ENCODE data around the gene TMEM178B.
A peak's percentile ranks its signal among the peaks of the same experiment; 100 is the strongest.

The TMEM178B gene

DNA sequence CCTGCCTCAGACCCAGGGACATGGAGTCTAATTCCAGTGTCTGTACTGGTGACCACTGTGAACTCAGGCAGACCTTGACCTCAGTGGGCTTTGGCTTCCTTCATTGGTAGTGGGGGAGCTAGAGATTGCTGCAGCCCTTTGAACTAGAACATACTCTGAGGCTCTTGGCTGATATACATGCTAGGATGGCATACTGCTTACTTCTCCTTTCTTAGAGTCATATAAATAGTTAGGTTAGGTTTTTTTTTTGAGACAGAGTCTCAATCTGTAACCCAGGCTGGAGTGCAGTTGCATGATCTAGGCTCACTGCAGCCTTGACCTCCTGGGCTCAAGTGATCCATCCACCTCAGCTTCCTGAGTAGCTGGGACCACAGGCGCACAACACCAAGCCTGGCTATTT, 49.7 kb downstream of the TMEM178B start:
- intact Hi-C loops (cut with DNase I) = no loop called here
- DNase-seq = no peak

GRCh38 chr7:141126107-141126506, 52.2 kb downstream of the TMEM178B start:
- intact Hi-C loops (cut with DNase I) = no loop called here
- no peak for DNase-seq

DNA sequence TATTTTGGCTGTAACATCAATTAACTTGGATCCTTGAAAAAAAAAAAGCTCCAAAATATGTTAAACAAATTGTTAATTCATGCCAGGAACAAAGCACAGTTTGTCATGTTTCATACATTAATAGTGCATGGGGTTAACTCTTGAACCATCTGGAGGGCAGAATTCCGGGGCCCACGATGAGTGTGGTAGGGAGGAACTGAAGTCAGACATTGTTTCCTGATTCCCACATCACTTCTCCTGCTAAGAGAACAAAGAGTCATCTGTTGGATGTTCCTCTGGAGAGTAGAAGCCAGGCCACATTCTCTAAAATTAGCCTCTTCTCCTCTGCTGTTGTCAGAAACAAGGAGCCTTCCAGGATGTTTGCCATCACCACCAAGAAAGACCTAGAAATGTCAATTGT, 54.6 kb downstream of the TMEM178B start:
- intact Hi-C loops (cut with DNase I) = no loop called here
- peak in 7 of 42 donors; percentile 9 to 55 (median 32) for DNase-seq

- intact Hi-C loops (cut with DNase I) = no loop called here
- no peak for DNase-seq
Measured at GRCh38 chr7:141128931-141129330, 55.1 kb downstream of the TMEM178B start.

DNA sequence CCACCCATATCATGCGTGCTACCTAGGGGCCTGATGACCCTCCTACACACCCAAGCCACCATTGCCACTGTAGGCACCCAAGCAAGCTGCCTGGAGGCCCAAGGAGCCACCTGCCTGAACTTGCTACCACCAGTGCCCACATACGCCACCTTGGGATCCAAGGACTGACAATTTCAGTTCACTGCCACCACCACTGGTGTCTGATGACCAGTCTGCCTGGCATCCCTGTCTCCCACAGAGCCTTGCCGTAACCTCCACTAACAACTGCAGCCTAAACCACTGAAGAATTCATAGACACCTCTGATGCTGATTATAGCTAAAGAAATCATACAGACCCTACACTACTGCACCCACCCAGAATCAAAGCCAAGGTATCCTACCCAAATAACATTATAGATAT, 58.8 kb downstream of the TMEM178B start:
- no peak for DNase-seq
- intact Hi-C loops (cut with DNase I) = no loop called here

GRCh38 chr7:141133646-141134045, 59.8 kb downstream of the TMEM178B start:
- intact Hi-C loops (cut with DNase I) = no loop called here
- DNase-seq = no peak

- DNase-seq = no peak
- intact Hi-C loops (cut with DNase I) = no loop called here
Measured at GRCh38 chr7:141142058-141142457, 68.2 kb downstream of the TMEM178B start.

DNA sequence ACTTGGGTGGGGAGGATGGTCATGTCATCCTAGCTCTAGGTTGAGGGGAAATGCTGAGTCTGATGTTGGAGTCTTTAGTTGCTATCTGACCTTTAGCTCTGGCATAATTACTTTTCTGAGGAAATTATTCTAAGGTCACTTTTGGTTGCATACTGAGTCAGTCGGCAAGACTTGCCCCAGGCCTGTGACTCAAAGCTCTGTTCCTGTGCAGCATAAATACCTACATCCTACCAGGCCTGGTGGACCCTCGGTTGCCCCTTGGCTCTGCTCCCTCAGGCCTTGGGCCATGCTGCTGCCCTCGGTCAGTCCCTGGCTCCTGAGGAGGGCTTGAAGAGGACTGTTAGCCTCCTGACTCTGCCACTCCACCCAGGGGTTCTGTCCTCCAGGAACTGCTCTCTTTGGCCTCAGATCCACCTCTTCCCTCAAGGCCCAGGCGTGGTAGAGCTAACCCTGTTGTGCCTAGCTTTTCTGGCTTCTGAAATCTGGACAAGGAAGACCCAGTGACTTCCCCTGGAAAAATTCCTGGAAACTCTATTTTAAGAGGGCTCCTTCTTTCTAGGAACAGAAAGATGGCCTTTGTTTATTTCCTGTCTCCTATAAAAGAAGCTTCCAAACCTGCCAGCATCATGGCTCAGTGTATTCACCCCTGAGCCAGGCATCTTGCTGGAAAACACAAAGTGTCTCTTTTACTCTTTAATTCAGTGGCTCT, 71.2 kb downstream of the TMEM178B start:
- no peak for DNase-seq
- intact Hi-C loops (cut with DNase I) = no loop called here

- intact Hi-C loops (cut with DNase I) = no loop called here
- DNase-seq = no peak
Measured at GRCh38 chr7:141145630-141145982, 71.7 kb downstream of the TMEM178B start.

DNA sequence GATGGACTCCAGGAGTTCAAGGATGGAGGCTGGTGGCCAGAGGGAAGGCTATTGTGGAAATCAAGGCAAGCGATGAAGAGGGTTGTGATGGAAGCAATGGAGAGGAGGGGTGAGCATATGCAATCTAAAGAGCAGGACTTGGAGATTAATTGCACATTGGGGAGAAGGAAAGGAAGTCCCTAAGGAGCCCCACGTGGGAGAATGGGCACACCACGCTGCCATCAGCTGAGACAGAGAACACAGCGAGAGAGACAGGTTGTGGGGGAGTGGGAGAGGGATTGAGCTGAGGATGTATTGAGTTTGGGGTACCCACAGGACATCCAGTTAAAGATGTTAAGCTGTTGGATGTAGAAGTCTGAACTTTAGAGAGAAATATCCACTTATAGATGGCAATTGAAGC, 73.6 kb downstream of the TMEM178B start:
- no peak for DNase-seq
- intact Hi-C loops (cut with DNase I) = no loop called here

GRCh38 chr7:141150465-141150864, 76.6 kb downstream of the TMEM178B start:
- intact Hi-C loops (cut with DNase I) = no loop called here
- DNase-seq = no peak

GRCh38 chr7:141151746-141152145, 77.9 kb downstream of the TMEM178B start:
- no peak for DNase-seq
- intact Hi-C loops (cut with DNase I) = no loop called here

DNA sequence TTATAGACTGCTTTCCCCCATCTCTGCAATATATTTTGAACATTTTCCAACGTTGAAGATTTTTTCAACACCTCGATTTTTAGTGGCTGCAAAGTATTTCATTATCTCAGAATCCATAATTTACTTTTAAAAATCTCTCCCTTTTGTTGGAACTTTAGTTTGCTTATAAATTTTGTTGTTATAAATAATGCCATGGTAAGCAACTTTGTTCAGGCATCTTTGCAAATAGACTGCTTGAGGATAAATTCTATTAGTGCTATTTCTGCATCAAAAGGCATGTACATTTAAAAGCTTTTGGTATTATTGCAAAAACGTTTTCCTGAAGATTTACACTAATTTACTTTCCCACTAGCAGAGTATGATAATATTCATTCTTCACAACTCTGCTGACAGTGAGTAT, 79.4 kb downstream of the TMEM178B start:
- intact Hi-C loops (cut with DNase I) = no loop called here
- DNase-seq = no peak

DNA sequence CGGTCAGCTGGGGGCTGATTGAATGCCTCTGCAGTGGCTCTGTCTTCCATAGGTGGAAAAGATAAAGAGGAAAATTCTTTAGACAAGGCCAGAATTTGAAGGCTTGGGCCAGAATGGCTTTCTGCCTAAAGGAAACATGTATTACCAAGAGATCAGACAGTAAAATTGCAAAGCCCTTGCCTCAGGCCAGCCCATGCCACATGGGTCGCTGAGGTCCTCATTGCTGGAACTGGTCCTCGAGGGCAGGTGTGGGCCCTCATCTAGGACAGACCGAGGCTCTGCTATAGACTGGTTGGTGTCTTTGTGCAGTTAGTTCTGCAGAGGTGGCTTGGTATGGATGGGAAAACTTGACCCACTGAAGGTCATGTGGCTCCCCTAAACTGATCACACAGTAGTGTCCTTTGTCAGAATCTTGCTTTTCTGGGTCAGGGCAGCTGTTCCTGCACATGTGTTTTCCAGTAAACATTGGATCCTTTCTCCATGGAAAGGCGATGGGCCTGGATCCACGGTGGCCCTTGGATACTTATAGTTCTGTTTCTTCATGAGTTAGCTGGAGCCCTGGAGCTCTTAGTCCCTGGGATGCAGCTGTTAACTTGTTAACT, 80.4 kb downstream of the TMEM178B start:
- intact Hi-C loops (cut with DNase I) = no loop called here
- DNase-seq = no peak

DNA sequence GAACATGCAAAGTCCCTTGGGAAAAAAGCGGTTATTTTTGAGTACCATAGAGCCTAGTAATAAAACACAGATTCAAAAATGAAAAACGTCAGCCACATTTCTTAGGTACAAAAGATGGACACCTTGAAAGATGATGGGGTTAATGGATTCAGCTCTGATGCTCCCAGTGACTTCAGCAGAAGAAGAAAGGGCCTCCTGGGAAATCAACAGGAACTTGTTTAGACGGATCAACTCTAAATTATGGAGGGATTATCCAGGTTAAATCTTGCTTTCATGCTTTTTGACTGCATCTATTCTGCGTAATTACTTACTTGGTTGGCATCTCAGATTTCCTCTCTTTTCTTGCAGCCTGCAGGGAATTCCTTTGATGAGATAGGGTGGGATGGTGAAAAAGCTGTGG, 82.5 kb downstream of the TMEM178B start:
- intact Hi-C loops (cut with DNase I) = no loop called here
- DNase-seq = no peak

GRCh38 chr7:141157138-141157765, 83.4 kb downstream of the TMEM178B start:
- DNase-seq = no peak
- intact Hi-C loops (cut with DNase I) = no loop called here

DNA sequence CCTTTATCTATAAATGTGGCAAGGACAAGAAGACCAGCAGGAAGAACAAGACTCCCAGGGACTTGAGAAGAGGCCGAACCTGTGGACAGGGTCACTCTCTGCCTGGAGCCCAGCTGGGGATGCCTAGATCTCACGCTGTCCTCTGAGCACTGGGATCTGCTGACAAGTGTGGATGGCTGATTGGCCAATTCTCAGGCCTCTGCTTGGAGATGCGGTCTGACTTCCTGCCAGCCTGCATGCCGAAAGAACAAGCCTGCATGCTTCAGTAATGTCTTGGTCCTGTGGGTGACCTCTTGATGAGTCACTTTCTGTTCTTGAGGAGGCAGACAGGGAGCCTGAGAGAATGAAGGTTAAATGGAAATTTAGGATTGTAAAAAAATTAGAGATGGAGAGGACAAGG, 84.7 kb downstream of the TMEM178B start:
- peak in 4 of 42 donors; percentile 20 to 64 (median 24) for DNase-seq
- intact Hi-C loops (cut with DNase I) = no loop called here

GRCh38 chr7:141160246-141160860, 86.5 kb downstream of the TMEM178B start:
- intact Hi-C loops (cut with DNase I) = no loop called here
- DNase-seq = no peak

DNA sequence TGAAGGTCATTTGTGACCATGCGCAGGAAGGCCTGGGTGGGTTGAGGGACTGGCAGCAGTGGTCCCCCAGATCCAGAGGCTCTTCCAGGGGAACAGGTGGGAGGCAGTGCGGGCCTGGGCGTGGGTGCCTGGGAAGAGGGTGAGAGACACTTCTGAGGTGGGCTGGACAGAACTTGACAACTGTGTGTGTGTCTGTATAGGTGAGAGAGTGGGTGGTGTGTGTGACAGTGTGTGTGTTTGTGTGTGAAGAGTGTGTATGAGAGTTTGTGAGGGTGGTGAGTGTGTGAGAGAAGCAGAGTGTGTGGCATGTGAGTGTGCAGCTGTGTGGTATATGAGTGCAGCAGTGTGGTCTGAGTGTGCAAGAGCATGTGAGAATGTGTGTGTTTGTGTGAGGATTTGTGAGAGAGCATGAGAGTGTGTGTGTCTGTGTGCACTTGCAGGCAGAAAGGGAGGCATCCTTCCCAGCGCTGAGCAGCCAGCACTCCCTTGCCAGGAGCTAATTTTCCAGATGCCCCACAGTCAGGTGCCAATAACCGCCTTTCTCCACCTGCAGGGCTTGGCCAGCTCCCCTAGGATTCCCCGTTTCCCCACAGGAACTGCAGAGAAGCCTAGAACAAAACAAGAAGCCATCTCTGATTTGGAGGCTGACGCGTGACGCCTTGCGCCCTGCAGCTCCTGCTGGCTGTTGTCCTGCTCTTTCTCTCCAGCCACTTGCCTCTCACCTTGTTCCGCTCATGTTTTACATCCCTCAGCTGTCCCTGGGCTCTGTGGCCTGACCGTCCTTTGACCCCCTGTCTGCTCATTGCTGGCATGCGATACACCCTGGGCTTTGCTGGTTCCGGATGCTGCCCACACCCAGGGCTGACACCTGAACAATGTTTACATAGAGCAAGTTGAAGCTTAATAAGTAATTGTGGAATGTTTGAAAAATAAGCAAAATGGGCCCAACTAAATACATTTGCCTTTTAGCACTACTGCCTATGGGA, 88.0 kb downstream of the TMEM178B start:
- DNase-seq = peak in 2 of 42 donors; percentile 12 to 34
- intact Hi-C loops (cut with DNase I) = no loop called here
